GM23338 (cell line): ENCODE data around the gene TRPM3. TPM values are rescaled to one million over a fixed set of nuclear protein-coding genes. Genes with fewer than 3 reads are reported as not detected.

Source experiments
- ATAC-seq: fragments of 200-7000 bp; cut with Tn5 transposase; 3 replicates; pipeline ENCODE4 v1.9.1; 2020
- DNase-seq: peaks from one replicate; pipeline ENCODE4 v3.0.0-alpha.2; 2015; ENCODE audit warnings: low spot score
- H2AFZ ChIP-seq: fragments of 200-600 bp; sonication (generic); 2 replicates; pipeline ENCODE4 v1.8.0; 2016; ENCODE audit warnings: antibody characterized with exemption, mild to moderate bottlenecking, moderate library complexity
- H3F3A ChIP-seq: fragments of 200-600 bp; sonication (generic); replicated peaks from 2 replicates; pipeline ENCODE4 v1.8.0; 2017; ENCODE audit warnings: antibody characterized with exemption, mixed run types, low read depth
- H3K27ac ChIP-seq: fragments of 200-600 bp; sonication (generic); 2 replicates; pipeline ENCODE4 v1.6.1; 2016; ENCODE audit warnings: low read depth
- H3K27me3 ChIP-seq: fragments of 200-600 bp; sonication (generic); 2 replicates; pipeline ENCODE4 v1.8.0; 2016; ENCODE audit warnings: mild to moderate bottlenecking, mixed run types, moderate library complexity; ENCODE audit not compliant: insufficient read depth
- H3K36me3 ChIP-seq: fragments of 200-600 bp; sonication (generic); 2 replicates; pipeline ENCODE4 v1.8.0; 2016; ENCODE audit warnings: mild to moderate bottlenecking; ENCODE audit not compliant: insufficient read depth
- H3K4me1 ChIP-seq: fragments of 200-600 bp; sonication (generic); 2 replicates; pipeline ENCODE4 v1.8.0; 2016; ENCODE audit warnings: mild to moderate bottlenecking, moderate library complexity; ENCODE audit not compliant: insufficient read depth
- H3K4me2 ChIP-seq: fragments of 200-600 bp; sonication (generic); 2 replicates; pipeline ENCODE4 v1.7.1; 2017; ENCODE audit warnings: mixed run types
- H3K4me3 ChIP-seq: fragments of 200-600 bp; sonication (generic); 2 replicates; pipeline ENCODE4 v1.6.1; 2016; ENCODE audit warnings: mixed run types
- H3K79me2 ChIP-seq: fragments of 200-600 bp; sonication (generic); replicated peaks from 2 replicates; pipeline ENCODE4 v1.8.0; 2017; ENCODE audit warnings: mild to moderate bottlenecking; ENCODE audit not compliant: insufficient read depth
- H3K9me2 ChIP-seq: fragments of 200-600 bp; sonication (generic); 2 replicates; pipeline ENCODE4 v1.8.0; 2017; ENCODE audit not compliant: insufficient read depth
- H4K20me1 ChIP-seq: fragments of 200-600 bp; sonication (generic); replicated peaks from 2 replicates; pipeline ENCODE4 v1.8.0; 2017; ENCODE audit warnings: mild to moderate bottlenecking; ENCODE audit not compliant: insufficient read depth
- H3K27ac Mint-ChIP-seq: 2 replicates; pipeline ENCODE4 v1.8.0; 2020; ENCODE audit warnings: inconsistent platforms, mild to moderate bottlenecking, moderate library complexity, mixed read lengths
- H3K27me3 Mint-ChIP-seq: 3 replicates; pipeline ENCODE4 v1.8.0; 2022; ENCODE audit warnings: low read depth, mild to moderate bottlenecking, moderate library complexity, mixed read lengths, inconsistent platforms; ENCODE audit not compliant: insufficient read depth, poor library complexity
- H3K36me3 Mint-ChIP-seq: 3 replicates; pipeline ENCODE4 v1.8.0; 2021; ENCODE audit warnings: low read depth, mild to moderate bottlenecking, inconsistent platforms, moderate library complexity, mixed read lengths
- H3K4me1 Mint-ChIP-seq: 3 replicates; pipeline ENCODE4 v1.8.0; 2020; ENCODE audit warnings: mild to moderate bottlenecking, inconsistent platforms, mixed read lengths
- H3K4me3 Mint-ChIP-seq: 3 replicates; pipeline ENCODE4 v1.8.0; 2021; ENCODE audit warnings: moderate library complexity, mild to moderate bottlenecking, inconsistent platforms, mixed read lengths
- H3K9me3 Mint-ChIP-seq: 3 replicates; pipeline ENCODE4 v1.8.0; 2020; ENCODE audit warnings: moderate library complexity, mild to moderate bottlenecking, inconsistent platforms, mixed read lengths
- CREB1 ChIP-seq: fragments of 250-450 bp; sonication (Bioruptor Pico); IDR thresholded peaks from 2 replicates; pipeline ENCODE4 v1.5.0; 2020; ENCODE audit warnings: low read depth, mild to moderate bottlenecking, moderate library complexity
- EZH2 ChIP-seq: fragments of 200-600 bp; sonication (generic); IDR thresholded peaks from one replicate; pipeline ENCODE4 v1.8.0; 2017; ENCODE audit warnings: antibody characterized with exemption, mild to moderate bottlenecking, low read depth; ENCODE audit not compliant: unreplicated experiment
- JUNB ChIP-seq: IDR thresholded peaks from one replicate; pipeline ENCODE4 v1.6.1; 2016; ENCODE audit warnings: antibody characterized with exemption; ENCODE audit not compliant: unreplicated experiment
- NANOG ChIP-seq: IDR thresholded peaks from 2 replicates; pipeline ENCODE4 v1.6.1; 2016; ENCODE audit warnings: antibody characterized with exemption, borderline replicate concordance
- POLR2AphosphoS5 ChIP-seq: IDR thresholded peaks from 2 replicates; pipeline ENCODE4 v1.6.1; 2016; ENCODE audit warnings: antibody characterized with exemption, low read depth
- STAT1 ChIP-seq: IDR thresholded peaks from one replicate; pipeline ENCODE4 v1.6.1; 2016; ENCODE audit warnings: antibody characterized with exemption; ENCODE audit not compliant: unreplicated experiment
- ZNF114 ChIP-seq: fragments of 250-450 bp; sonication (Bioruptor Pico); IDR thresholded peaks from 2 replicates; pipeline ENCODE4 v1.5.0; 2020; ENCODE audit warnings: mild to moderate bottlenecking, moderate library complexity
- ZNF331 ChIP-seq: fragments of 250-450 bp; sonication (Bioruptor Pico); IDR thresholded peaks from 2 replicates; pipeline ENCODE4 v1.5.0; 2020; ENCODE audit warnings: low read depth, mild to moderate bottlenecking, moderate library complexity
- ZNF462 ChIP-seq: fragments of 250-450 bp; sonication (Bioruptor Pico); IDR thresholded peaks from 2 replicates; pipeline ENCODE4 v1.5.0; 2020; ENCODE audit warnings: mild to moderate bottlenecking, moderate library complexity
- polyA plus RNA-seq: library from polyadenylated mRNA; unstranded; fragments of >200 nt; fragmentation: Nextera tagmentation; extraction: Ambion mirVana; gene quantifications from 2 replicates; pipeline ENCODE4 v1.2.1, GENCODE V29; 2016
- total RNA-seq: library from RNA; depleted of rRNA; stranded (reverse); fragments of >200 nt; shearing (Covaris generic); gene quantifications from 2 replicates; pipeline ENCODE4 v1.2.3, GENCODE V29; 2014
- TF ChIP-seq, protein P1 (sequence below): IDR thresholded peaks from one replicate; pipeline ENCODE4 v1.6.1; 2018; ENCODE audit warnings: antibody characterized with exemption; ENCODE audit not compliant: unreplicated experiment
- TF ChIP-seq, protein P2 (sequence below), 2 experiments: fragments of 200-600 bp in 1 of 2; sonication (generic) in 1 of 2; conservative IDR thresholded peaks; 2 replicates each; pipeline versions ENCODE4 v1.5.1 to v1.6.1; 2016 to 2017; ENCODE audit warnings: antibody characterized with exemption in 2 of 2, low read depth in 2 of 2, mild to moderate bottlenecking in 2 of 2, moderate library complexity in 1 of 2
- TF ChIP-seq, protein P3 (sequence below): IDR thresholded peaks from 2 replicates; pipeline ENCODE4 v1.6.1; 2016; ENCODE audit warnings: antibody characterized with exemption

Gene TRPM3
- total and polyA plus RNA-seq, 2 experiments from 2014 or later: 2.8 to 8.2 TPM

DNA sequence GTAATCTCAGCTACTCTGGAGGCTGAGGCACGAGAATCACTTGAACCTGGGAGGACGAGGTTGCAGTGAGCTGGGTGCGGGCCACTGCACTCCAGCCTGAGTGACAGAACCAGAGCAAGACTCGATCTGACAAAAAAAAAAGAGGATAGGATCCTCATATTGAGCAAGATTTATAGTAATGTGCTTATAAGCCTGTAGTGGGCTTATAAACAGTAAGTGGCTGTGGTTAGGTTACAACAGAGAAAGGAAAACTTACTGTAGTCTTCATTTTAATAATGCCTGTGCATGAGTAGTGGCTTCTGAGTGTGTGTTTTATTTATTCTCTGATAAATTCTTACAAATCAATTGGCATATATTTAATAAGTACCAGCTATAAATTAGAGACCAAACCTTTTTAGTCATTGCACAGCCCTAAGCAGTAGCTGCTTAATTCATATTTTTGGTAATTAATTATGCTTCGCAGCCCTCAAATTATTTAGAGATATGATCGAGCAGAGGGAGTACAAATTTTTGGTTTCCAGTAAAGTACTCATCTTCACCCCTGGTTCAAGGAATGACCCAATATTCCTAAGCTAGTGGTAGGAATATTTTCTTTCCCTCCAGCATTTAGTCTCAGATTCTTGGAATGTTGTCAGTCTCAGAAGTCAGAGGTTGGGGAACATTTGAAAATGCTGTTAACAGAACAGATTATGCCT lies 633.2 kb downstream of the TRPM3 start:
- no peak overlapping the region for H3K27ac Mint-ChIP-seq
- no peak overlapping the region for H3K4me3 Mint-ChIP-seq
- Histone ChIP-seq H4K20me1 (no peaks in the 10 kb centered on the region), H3K4me1 (no peaks in the 10 kb centered on the region), H3K4me2 (no peak overlapping the region), H3F3A (no peaks in the 10 kb centered on the region), H3K4me3 (no peak overlapping the region), H3K36me3 (no peaks in the 10 kb centered on the region), H2AFZ (no peak overlapping the region), H3K79me2 (no peaks in the 10 kb centered on the region), H3K27ac (no peak overlapping the region), H3K27me3 (no peaks in the 10 kb centered on the region), H3K9me2 (no peaks in the 10 kb centered on the region)
- no peaks in the 10 kb centered on the region for H3K9me3 Mint-ChIP-seq
- TF ChIP-seq EZH2 (no peak), CREB1 (CRISPR knock-in tag) (no peak), POLR2AphosphoS5 (no peak), ZNF331 (CRISPR knock-in tag) (no peak), JUNB (no peak), NANOG (no peak), STAT1 (no peak), ZNF114 (CRISPR knock-in tag) (no peak), ZNF462 (CRISPR knock-in tag) (no peak)
- TF ChIP-seq, protein P1, sequence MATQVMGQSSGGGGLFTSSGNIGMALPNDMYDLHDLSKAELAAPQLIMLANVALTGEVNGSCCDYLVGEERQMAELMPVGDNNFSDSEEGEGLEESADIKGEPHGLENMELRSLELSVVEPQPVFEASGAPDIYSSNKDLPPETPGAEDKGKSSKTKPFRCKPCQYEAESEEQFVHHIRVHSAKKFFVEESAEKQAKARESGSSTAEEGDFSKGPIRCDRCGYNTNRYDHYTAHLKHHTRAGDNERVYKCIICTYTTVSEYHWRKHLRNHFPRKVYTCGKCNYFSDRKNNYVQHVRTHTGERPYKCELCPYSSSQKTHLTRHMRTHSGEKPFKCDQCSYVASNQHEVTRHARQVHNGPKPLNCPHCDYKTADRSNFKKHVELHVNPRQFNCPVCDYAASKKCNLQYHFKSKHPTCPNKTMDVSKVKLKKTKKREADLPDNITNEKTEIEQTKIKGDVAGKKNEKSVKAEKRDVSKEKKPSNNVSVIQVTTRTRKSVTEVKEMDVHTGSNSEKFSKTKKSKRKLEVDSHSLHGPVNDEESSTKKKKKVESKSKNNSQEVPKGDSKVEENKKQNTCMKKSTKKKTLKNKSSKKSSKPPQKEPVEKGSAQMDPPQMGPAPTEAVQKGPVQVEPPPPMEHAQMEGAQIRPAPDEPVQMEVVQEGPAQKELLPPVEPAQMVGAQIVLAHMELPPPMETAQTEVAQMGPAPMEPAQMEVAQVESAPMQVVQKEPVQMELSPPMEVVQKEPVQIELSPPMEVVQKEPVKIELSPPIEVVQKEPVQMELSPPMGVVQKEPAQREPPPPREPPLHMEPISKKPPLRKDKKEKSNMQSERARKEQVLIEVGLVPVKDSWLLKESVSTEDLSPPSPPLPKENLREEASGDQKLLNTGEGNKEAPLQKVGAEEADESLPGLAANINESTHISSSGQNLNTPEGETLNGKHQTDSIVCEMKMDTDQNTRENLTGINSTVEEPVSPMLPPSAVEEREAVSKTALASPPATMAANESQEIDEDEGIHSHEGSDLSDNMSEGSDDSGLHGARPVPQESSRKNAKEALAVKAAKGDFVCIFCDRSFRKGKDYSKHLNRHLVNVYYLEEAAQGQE: no peak
- TF ChIP-seq, protein P2, sequence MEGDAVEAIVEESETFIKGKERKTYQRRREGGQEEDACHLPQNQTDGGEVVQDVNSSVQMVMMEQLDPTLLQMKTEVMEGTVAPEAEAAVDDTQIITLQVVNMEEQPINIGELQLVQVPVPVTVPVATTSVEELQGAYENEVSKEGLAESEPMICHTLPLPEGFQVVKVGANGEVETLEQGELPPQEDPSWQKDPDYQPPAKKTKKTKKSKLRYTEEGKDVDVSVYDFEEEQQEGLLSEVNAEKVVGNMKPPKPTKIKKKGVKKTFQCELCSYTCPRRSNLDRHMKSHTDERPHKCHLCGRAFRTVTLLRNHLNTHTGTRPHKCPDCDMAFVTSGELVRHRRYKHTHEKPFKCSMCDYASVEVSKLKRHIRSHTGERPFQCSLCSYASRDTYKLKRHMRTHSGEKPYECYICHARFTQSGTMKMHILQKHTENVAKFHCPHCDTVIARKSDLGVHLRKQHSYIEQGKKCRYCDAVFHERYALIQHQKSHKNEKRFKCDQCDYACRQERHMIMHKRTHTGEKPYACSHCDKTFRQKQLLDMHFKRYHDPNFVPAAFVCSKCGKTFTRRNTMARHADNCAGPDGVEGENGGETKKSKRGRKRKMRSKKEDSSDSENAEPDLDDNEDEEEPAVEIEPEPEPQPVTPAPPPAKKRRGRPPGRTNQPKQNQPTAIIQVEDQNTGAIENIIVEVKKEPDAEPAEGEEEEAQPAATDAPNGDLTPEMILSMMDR (conservative IDR thresholded peaks at IDR 0.05; ENCODE audit: low read depth in 2 of 2): no peak
- TF ChIP-seq, protein P3, sequence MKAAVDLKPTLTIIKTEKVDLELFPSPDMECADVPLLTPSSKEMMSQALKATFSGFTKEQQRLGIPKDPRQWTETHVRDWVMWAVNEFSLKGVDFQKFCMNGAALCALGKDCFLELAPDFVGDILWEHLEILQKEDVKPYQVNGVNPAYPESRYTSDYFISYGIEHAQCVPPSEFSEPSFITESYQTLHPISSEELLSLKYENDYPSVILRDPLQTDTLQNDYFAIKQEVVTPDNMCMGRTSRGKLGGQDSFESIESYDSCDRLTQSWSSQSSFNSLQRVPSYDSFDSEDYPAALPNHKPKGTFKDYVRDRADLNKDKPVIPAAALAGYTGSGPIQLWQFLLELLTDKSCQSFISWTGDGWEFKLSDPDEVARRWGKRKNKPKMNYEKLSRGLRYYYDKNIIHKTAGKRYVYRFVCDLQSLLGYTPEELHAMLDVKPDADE: no peak
- no peaks in the 10 kb centered on the region for H3K4me1 Mint-ChIP-seq
- DNase-seq (no peak), ATAC-seq (no peak)
- peaks cover 2% of the 10 kb centered on the region for H3K27me3 Mint-ChIP-seq
- H3K36me3 Mint-ChIP-seq: no peaks in the 10 kb centered on the region
